ACC112 (cell line): ENCODE measurements around the gene PLA2G6.
A peak's percentile ranks its signal among the peaks of the same experiment; 100 is the strongest.

Source experiments
- H2AFZ ChIP-seq: fragments of 200-600 bp; sonication (generic); one replicate; pipeline ENCODE4 v1.6.0; 2017; ENCODE audit warnings: antibody characterized with exemption, low read length; ENCODE audit not compliant: unreplicated experiment
- H3K27ac ChIP-seq: fragments of 200-600 bp; sonication (generic); 2 replicates; pipeline ENCODE4 v1.5.1; 2014; ENCODE audit warnings: low read depth, mild to moderate bottlenecking, antibody characterized with exemption, low read length, moderate library complexity
- H3K27me3 ChIP-seq: fragments of 200-600 bp; sonication (generic); 2 replicates; pipeline ENCODE4 v1.6.1; 2014; ENCODE audit warnings: mild to moderate bottlenecking, antibody characterized with exemption, low read length, moderate library complexity, mixed read lengths; ENCODE audit not compliant: insufficient read depth
- H3K36me3 ChIP-seq: fragments of 200-600 bp; sonication (generic); 2 replicates; pipeline ENCODE4 v1.6.1; 2016; ENCODE audit warnings: mild to moderate bottlenecking, antibody characterized with exemption, low read length, moderate library complexity, mixed read lengths; ENCODE audit not compliant: insufficient read depth
- H3K4me1 ChIP-seq: fragments of 200-600 bp; sonication (generic); one replicate; pipeline ENCODE4 v1.6.1; 2016; ENCODE audit warnings: low read length, mixed read lengths; ENCODE audit not compliant: insufficient read depth, unreplicated experiment, control insufficient read depth
- H3K4me3 ChIP-seq: fragments of 200-600 bp; sonication (generic); 2 replicates; pipeline ENCODE4 v1.5.1; 2014; ENCODE audit warnings: mild to moderate bottlenecking, low read depth, low read length
- H3K79me2 ChIP-seq: fragments of 200-600 bp; sonication (generic); one replicate; pipeline ENCODE4 v1.6.0; 2016; ENCODE audit warnings: low read length; ENCODE audit not compliant: control insufficient read depth, unreplicated experiment, insufficient read depth

Gene PLA2G6

DNA sequence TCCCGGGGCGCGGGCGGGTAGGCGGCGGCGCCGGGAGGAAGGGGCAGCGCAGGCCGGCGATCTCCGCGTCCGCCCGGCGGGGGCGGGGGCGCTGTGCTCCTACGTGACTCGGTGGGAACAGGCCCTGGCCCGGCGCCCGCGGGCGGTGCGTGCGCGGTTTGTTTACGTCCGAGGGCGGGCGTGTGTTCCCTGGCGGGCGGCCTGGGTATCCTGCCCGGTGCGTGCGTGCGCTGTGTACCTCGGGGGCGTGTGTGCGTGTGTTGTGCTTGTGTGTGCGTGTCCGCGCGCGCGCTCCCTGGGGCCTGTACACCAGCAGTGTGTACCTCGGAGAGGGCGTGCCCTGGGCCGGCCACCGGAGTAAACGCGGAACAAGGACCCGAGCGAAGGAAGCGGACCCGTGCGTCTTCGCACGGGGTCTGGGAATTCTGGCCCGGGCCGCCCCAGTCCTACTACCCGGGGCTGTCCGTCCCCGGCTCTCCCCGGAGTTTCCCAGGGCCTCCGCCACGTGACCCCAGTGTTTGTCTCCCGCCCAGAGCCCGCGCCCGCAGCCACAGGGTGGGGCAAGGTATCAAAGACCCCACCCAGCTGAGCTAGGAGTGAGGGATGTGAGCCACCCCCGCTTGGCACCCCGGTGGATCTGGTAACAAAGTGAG, 20.9 kb upstream of the PLA2G6 start:
- peaks cover 38% of the 10 kb centered on the region for H3K79me2 ChIP-seq
- H3K4me1 ChIP-seq = peaks cover 16% of the 10 kb centered on the region
- H3K27me3 ChIP-seq = no peaks in the 10 kb centered on the region
- H3K4me3 ChIP-seq = peak overlapping the region; percentile 91
- no peaks in the 10 kb centered on the region for H3K36me3 ChIP-seq
- no peak overlapping the region for H2AFZ ChIP-seq
- H3K27ac ChIP-seq = peak overlapping the region; percentile 96

DNA sequence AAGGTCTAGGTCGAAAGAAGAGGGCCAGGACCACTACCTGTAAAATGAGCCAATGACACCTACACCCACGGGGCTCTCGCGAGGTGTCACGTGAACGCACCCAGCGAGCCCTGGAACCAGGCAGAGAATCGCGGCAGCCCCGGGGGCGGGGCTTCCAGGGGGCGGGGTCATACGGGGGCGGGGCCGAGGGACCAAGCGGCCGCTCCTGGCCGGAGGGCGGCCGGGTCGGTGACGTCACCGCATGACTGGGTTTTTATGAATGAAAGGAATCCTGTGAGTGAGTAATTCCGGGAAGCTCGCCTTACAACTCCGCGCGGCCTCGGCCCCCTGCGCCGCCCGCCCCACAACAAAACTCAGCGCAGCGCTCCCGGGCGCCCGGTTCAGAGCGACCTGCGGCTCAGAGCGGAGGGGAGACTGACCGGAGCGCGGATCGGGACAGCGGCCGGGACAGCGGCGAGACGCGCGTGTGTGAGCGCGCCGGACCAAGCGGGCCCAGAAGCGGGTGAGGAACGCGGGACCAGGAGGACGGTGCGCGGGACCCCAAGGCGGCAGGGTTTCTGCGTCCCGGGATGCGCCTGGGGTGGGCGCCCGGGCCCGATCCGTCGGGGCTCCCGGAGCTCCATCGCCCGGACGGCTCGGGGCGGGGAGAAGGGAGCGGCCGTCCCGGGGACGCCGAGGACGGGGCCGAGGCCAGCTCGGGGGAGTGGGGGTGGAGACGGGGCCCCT, 20.2 kb upstream of the PLA2G6 start, which contains the start of gene MAFF:
Gene MAFF, plus strand, starts transcription at position 284 of the 726 bp plus-strand sequence. CDS start 11,860 bp downstream, outside the sequence.
- Histone ChIP-seq H3K4me1 (peaks cover 16% of the 10 kb centered on the region), H2AFZ (peak within 1 kb of the TSS; percentile 60)

GRCh38 chr22:38201371-38201710, 19.7 kb upstream of the PLA2G6 start:
- Histone ChIP-seq H3K27ac (no peak overlapping the region), H2AFZ (peak overlapping the region; percentile 60), H3K4me1 (peaks cover 16% of the 10 kb centered on the region), H3K4me3 (peak overlapping the region; percentile 64), H3K27me3 (no peaks in the 10 kb centered on the region), H3K79me2 (peaks cover 37% of the 10 kb centered on the region), H3K36me3 (no peaks in the 10 kb centered on the region)

More for the DNA sequence above, 20.2 kb upstream of the PLA2G6 start, which contains the start of gene MAFF:
- no peaks in the 10 kb centered on the region for H3K36me3 ChIP-seq
- peak within 1 kb of the TSS; percentile 91 for H3K4me3 ChIP-seq
- H3K79me2 ChIP-seq = peaks cover 37% of the 10 kb centered on the region
- H3K27me3 ChIP-seq = no peaks in the 10 kb centered on the region
- H3K27ac ChIP-seq = peak within 1 kb of the TSS; percentile 96

DNA sequence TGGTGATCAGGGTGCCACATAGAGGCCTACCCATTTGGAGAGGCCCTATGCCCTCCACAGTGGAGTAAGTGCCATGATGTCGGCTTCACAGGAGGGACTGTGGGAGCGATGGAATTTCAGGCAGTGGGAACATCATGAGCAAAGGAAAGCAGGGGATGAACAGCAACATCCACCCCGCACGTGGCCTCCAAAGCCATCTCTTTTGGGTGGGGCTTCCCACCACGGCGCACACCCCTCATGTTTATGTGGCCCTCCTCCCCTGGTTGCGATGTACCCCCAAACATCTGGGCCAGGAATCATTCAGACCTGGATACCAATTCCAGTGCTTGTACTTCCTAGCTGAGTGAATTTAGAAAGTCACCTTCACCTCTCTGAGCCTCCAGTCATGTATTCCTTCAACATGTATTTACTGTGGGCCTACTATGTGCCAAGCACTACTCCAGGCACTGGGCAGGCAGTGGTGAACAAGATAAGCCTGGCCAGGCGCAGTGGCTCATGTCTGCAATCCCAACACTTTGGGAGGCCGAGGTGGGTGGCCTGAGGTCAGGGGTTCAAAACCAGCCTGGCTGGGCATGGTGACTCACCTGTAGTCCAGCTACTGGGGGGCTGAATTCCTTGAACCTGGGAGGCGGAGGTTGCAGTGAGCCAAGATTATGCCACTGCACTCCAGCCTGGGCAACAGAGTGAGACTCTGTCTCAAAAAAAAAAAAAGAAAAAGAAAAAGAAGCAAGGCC, 18.4 kb upstream of the PLA2G6 start:
- Histone ChIP-seq H3K27me3 (no peaks in the 10 kb centered on the region), H3K79me2 (peaks cover 24% of the 10 kb centered on the region), H3K27ac (no peak overlapping the region), H2AFZ (no peak overlapping the region), H3K4me3 (no peak overlapping the region), H3K4me1 (peaks cover 16% of the 10 kb centered on the region), H3K36me3 (no peaks in the 10 kb centered on the region)

GRCh38 chr22:38196791-38197419, 15.3 kb upstream of the PLA2G6 start:
- no peak overlapping the region for H3K4me3 ChIP-seq
- no peak overlapping the region for H2AFZ ChIP-seq

GRCh38 chr22:38193580-38193979, 11.9 kb upstream of the PLA2G6 start:
- Histone ChIP-seq H3K36me3 (no peaks in the 10 kb centered on the region), H3K79me2 (no peaks in the 10 kb centered on the region), H3K27ac (no peak overlapping the region), H3K4me3 (no peak overlapping the region), H3K4me1 (peaks cover 10% of the 10 kb centered on the region), H2AFZ (no peak overlapping the region), H3K27me3 (no peaks in the 10 kb centered on the region)

More at GRCh38 chr22:38196791-38197419, 15.3 kb upstream of the PLA2G6 start:
- H3K27ac ChIP-seq = no peak overlapping the region
- peaks cover 8% of the 10 kb centered on the region for H3K4me1 ChIP-seq
- H3K27me3 ChIP-seq = no peaks in the 10 kb centered on the region
- no peaks in the 10 kb centered on the region for H3K79me2 ChIP-seq
- no peaks in the 10 kb centered on the region for H3K36me3 ChIP-seq

GRCh38 chr22:38192475-38192863, 10.8 kb upstream of the PLA2G6 start:
- no peaks in the 10 kb centered on the region for H3K79me2 ChIP-seq
- H3K4me3 ChIP-seq = no peak overlapping the region
- peaks cover 10% of the 10 kb centered on the region for H3K4me1 ChIP-seq
- H3K36me3 ChIP-seq = no peaks in the 10 kb centered on the region
- no peak overlapping the region for H2AFZ ChIP-seq
- no peak overlapping the region for H3K27ac ChIP-seq
- H3K27me3 ChIP-seq = no peaks in the 10 kb centered on the region

GRCh38 chr22:38191731-38192474, 10.3 kb upstream of the PLA2G6 start:
- Histone ChIP-seq H3K4me1 (peaks cover 10% of the 10 kb centered on the region), H2AFZ (peak overlapping the region; percentile 60), H3K27me3 (no peaks in the 10 kb centered on the region), H3K36me3 (no peaks in the 10 kb centered on the region), H3K4me3 (no peak overlapping the region; the same call in 1 of the 2 replicates), H3K79me2 (no peaks in the 10 kb centered on the region), H3K27ac (peak overlapping the region; percentile 47; the same call in 1 of the 2 replicates)

DNA sequence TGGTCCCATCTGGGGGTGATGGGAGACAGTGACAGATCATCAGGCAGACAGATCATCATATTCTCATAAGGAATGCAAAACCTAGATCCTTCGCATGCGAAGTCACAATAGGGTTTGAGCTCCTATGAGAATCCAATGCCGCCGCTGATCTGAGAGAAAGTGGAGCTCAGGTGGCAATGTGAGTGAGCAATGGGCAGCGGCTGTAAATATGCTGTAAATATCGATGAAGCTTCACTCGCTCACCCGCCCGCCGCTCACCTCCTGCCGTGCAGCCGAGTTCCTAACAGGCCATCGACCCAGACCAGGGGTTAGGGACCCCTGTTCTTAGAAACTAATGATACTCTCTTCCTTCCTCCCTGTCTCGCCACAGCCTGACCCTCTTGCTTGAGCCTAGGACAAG, 9.4 kb upstream of the PLA2G6 start:
- no peaks in the 10 kb centered on the region for H3K36me3 ChIP-seq
- no peak overlapping the region for H3K4me3 ChIP-seq
- peaks cover 10% of the 10 kb centered on the region for H3K4me1 ChIP-seq
- H3K27ac ChIP-seq = no peak overlapping the region
- H3K79me2 ChIP-seq = no peaks in the 10 kb centered on the region
- no peak overlapping the region for H2AFZ ChIP-seq
- no peaks in the 10 kb centered on the region for H3K27me3 ChIP-seq

DNA sequence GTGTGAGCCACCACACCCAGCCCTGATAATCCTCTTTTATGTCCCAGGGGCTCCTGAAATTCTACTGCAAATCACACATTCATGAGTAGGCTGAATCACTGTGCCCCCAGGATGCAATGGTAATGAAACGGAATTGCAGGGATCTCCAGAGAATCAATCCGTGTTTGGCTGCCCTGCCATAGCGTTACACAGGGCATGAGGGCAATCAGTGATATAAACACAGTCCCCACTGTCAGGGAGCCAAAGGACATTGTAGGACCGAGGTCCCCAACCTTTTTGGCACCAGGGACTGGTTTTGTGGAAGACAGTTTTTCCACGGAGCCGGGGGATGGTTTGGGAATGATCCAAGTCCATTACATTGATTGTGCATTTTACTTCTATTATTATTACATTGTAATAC, 9.0 kb upstream of the PLA2G6 start:
- Histone ChIP-seq H3K36me3 (no peaks in the 10 kb centered on the region), H3K27me3 (no peaks in the 10 kb centered on the region), H3K79me2 (no peaks in the 10 kb centered on the region), H3K4me1 (peaks cover 10% of the 10 kb centered on the region), H3K4me3 (no peak overlapping the region), H2AFZ (no peak overlapping the region), H3K27ac (no peak overlapping the region)
